Gastrocnemius medialis (tissue), 4 donors: Measurements from ENCODE around the gene OBSCN. TPM values are rescaled to one million over a fixed set of nuclear protein-coding genes. Genes with fewer than 3 reads are reported as not detected.

Experiments used
- ATAC-seq, 2 donors: fragments of 150-250 bp; one replicate each; pipeline ENCODE4 v1.9.1; 2016
- DNase-seq, 2 donors: peaks; one replicate each; pipeline ENCODE4 v3.0.0-alpha.2; 2019
- H3K27ac ChIP-seq, 4 donors: fragments of 200-600 bp; sonication (generic); 1 replicate in 1 of 4; 2 replicates in 3 of 4; pipeline ENCODE4 v1.5.1; 2016 to 2018; ENCODE audit warnings: mild to moderate bottlenecking in 2 of 4, moderate library complexity in 1 of 4
- H3K27me3 ChIP-seq, 3 donors: fragments of 200-600 bp; sonication (generic) in 2 of 3; 1 replicate in 1 of 3; 2 replicates in 2 of 3; pipeline versions ENCODE4 v1.5.1 to v1.6.0; 2016 to 2019; ENCODE audit warnings: mild to moderate bottlenecking in 1 of 3, moderate library complexity in 1 of 3
- H3K36me3 ChIP-seq, 2 donors: fragments of 200-600 bp; sonication (generic) in 1 of 2; one replicate each; pipeline ENCODE4 v1.5.1; 2017 to 2018
- H3K4me1 ChIP-seq, 2 donors: fragments of 200-600 bp; sonication (generic) in 1 of 2; one replicate each; pipeline ENCODE4 v1.5.1; 2016 to 2017; ENCODE audit warnings: mild to moderate bottlenecking in 2 of 2
- H3K4me3 ChIP-seq, 4 donors: fragments of 200-600 bp; sonication (generic) in 3 of 4; 1 replicate in 1 of 4; 2 replicates in 3 of 4; pipeline ENCODE4 v1.5.1; 2016 to 2019; ENCODE audit warnings: mild to moderate bottlenecking in 2 of 4
- H3K9me3 ChIP-seq, 3 donors: fragments of 200-600 bp; sonication (generic) in 2 of 3; 1 replicate in 1 of 3; 2 replicates in 2 of 3; pipeline ENCODE4 v1.5.1; 2016 to 2019
- POLR2A ChIP-seq, 2 donors: fragments of 450-650 bp; IDR thresholded peaks; one replicate each; pipeline ENCODE4 v1.6.1; 2017; ENCODE audit warnings: antibody characterized with exemption in 2 of 2, mild to moderate bottlenecking in 2 of 2, moderate library complexity in 2 of 2
- in situ Hi-C, 4 donors: fragments of 200-750 bp; cut with MboI; loops; one replicate each; pipeline versions ENCODE4 v1.15.0 to v1.8.0; 2017; ENCODE audit warnings: low sequenced_read_pairs in 4 of 4
- intact Hi-C: fragments of 100-400 bp; cut with DNase I; formaldehyde crosslinking; loops from one replicate; pipeline ENCODE4 v1.15.1; 2023; ENCODE audit warnings: low total_unique reads
- total RNA-seq, 4 donors: library from RNA; depleted of rRNA; stranded (reverse); fragments of >200 nt; gene quantifications; one replicate each; pipeline versions ENCODE4 v1.1.0 to v1.2.3, GENCODE V29; 2016
- TF ChIP-seq, protein P1 (sequence below), 5 experiments: fragments of 450-650 bp in 3 of 5; fragments of 200-600 bp in 2 of 5; sonication (generic) in 2 of 5; IDR thresholded peaks in 4 of 5; conservative IDR thresholded peaks in 1 of 5; 1 replicate in 4 of 5; 2 replicates in 1 of 5; pipeline ENCODE4 v1.5.1; 2016 to 2019; ENCODE audit warnings: antibody characterized with exemption in 5 of 5, mild to moderate bottlenecking in 3 of 5, moderate library complexity in 3 of 5

OBSCN gene
- total RNA-seq, 4 donors from 2014 or later = 798 to 1,571 (median 1,162) TPM

DNA sequence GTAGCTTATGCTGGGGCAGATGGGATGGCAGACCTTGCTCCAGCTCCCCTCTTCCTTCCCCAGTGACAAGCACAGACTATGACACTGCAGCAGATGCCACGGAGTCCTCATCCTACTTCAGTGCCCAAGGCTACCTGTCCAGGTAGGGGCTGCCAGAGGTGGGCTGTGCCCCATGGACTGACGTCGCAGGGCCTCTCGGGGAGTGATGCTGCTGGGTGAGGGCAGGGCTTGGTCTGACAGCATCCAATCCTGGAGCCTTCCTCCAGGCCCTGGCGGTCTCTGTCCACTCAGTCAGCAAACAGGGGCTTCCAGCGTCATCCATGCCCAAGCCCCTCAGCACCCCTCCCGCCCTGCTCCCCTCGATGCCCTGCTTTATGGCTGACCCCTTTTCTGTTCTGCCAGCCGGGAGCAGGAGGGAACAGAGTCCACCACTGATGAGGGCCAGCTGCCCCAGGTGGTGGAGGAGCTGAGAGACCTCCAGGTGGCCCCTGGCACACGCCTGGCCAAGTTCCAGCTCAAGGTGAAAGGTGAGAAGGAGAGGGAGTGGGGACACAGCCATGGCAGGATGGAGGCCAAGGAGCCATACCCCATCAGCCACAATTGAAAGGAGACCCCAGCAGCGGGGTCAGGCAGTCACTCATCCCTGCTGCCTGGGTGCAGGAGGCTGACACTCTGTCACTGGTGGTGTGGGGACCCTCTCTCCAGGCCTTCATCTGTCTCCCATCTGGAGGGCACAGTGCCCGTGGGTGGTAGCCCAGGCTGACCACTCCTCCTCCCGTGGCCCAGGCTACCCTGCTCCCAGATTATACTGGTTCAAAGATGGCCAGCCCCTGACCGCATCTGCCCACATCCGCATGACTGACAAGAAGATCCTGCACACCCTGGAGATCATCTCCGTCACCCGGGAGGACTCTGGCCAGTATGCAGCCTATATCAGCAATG, 125.2 kb downstream of the OBSCN start:
- H3K36me3 ChIP-seq = peaks cover 0 to 65% of the 10 kb centered on the region in 2 donors
- H3K27ac ChIP-seq = peak overlapping the region; percentile 6 to 76 (median 38)
- H3K9me3 ChIP-seq = no peaks in the 10 kb centered on the region
- H3K27me3 ChIP-seq = no peaks in the 10 kb centered on the region
- peaks cover 10 to 11% of the 10 kb centered on the region in 2 donors for H3K4me1 ChIP-seq
- no peak for TF ChIP-seq POLR2A (IDR thresholded peaks at IDR 0.05)
- TF ChIP-seq, protein P1, sequence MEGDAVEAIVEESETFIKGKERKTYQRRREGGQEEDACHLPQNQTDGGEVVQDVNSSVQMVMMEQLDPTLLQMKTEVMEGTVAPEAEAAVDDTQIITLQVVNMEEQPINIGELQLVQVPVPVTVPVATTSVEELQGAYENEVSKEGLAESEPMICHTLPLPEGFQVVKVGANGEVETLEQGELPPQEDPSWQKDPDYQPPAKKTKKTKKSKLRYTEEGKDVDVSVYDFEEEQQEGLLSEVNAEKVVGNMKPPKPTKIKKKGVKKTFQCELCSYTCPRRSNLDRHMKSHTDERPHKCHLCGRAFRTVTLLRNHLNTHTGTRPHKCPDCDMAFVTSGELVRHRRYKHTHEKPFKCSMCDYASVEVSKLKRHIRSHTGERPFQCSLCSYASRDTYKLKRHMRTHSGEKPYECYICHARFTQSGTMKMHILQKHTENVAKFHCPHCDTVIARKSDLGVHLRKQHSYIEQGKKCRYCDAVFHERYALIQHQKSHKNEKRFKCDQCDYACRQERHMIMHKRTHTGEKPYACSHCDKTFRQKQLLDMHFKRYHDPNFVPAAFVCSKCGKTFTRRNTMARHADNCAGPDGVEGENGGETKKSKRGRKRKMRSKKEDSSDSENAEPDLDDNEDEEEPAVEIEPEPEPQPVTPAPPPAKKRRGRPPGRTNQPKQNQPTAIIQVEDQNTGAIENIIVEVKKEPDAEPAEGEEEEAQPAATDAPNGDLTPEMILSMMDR (IDR thresholded peaks at IDR 0.05 in 4 of 5, conservative IDR thresholded peaks at IDR 0.05 in 1 of 5) = no peak
- in situ Hi-C loops (no loop called here), intact Hi-C loops (no loop called here)
- DNase-seq = peak; percentile 2 to 21
- no peak overlapping the region for H3K4me3 ChIP-seq
- no peak for ATAC-seq

DNA sequence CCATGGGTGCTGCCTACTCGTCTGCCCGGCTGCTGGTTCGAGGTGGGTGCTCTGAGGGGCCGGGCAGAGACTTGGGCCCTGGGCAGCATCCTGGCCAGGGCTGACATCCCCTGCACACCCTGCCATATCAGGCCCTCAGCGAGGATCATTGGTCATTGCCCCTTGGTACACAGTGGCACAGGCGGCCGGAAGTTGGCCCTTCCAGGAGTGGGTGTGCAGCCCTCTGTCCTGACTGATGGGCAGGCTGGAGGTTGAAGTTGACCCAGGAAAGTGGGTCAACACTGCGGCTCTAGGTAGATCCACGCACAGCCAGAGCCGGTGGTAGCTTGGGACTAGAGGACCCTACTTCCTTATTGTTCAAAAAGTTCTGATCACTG, 125.9 kb downstream of the OBSCN start:
- no peak for ATAC-seq
- TF ChIP-seq POLR2A (IDR thresholded peaks at IDR 0.05) = no peak
- TF ChIP-seq, protein P1 (IDR thresholded peaks at IDR 0.05 in 4 of 5, conservative IDR thresholded peaks at IDR 0.05 in 1 of 5) = no peak
- in situ Hi-C loops (no loop called here), intact Hi-C loops (no loop called here)
- DNase-seq = no peak
- Histone ChIP-seq H3K36me3 (peaks cover 0 to 72% of the 10 kb centered on the region in 2 donors), H3K27ac (peak overlapping the region; percentile 6 to 76 (median 35)), H3K4me1 (peaks cover 3 to 6% of the 10 kb centered on the region in 2 donors), H3K9me3 (no peaks in the 10 kb centered on the region), H3K4me3 (no peak overlapping the region), H3K27me3 (no peaks in the 10 kb centered on the region)

DNA sequence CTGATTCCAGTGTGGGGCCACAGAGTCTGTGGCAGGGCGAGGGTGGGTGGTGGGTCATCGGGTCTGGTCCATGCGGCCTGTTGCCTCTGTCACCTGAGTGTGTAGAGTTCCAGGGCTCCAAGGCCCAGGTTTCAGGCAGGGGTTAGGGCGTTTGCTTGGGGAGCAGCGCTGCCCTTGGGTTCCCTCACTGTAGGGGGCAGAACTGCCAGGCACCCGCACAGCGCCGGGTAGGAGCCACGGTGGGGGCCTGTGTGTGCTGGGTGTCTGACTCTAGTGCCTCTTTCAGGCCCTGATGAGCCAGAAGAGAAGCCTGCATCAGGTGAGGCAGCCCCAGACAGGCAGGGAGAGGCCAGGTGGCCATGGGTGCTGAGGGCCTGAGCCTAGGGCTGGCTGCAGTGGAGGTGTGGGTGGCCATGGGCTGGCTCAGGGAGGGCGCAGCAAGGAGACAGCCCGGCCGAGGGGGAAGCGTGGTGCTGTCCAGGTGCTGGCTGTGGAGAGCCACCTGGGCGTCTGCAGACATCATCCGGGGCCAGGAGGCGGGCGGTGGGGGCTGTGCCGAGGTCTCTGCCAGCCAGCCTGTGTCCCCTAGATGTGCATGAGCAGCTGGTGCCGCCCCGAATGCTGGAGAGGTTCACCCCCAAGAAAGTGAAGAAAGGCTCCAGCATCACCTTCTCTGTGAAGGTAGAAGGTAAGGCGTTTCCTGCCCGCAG, 126.5 kb downstream of the OBSCN start:
- H3K36me3 ChIP-seq = peaks cover 0 to 78% of the 10 kb centered on the region in 2 donors
- no peaks in the 10 kb centered on the region for H3K9me3 ChIP-seq
- intact Hi-C loops (no loop called here), in situ Hi-C loops (no loop called here)
- H3K27ac ChIP-seq = peak overlapping the region; percentile 6 to 76 (median 35)
- TF ChIP-seq, protein P1 (IDR thresholded peaks at IDR 0.05 in 4 of 5, conservative IDR thresholded peaks at IDR 0.05 in 1 of 5) = no peak
- TF ChIP-seq POLR2A (IDR thresholded peaks at IDR 0.05) = no peak
- no peaks in the 10 kb centered on the region for H3K27me3 ChIP-seq
- H3K4me3 ChIP-seq = no peak overlapping the region
- peaks cover 0 to 4% of the 10 kb centered on the region in 2 donors for H3K4me1 ChIP-seq
- no peak for ATAC-seq
- DNase-seq = no peak

- H3K4me3 ChIP-seq = no peak overlapping the region
- peaks cover 0 to 84% of the 10 kb centered on the region in 2 donors for H3K36me3 ChIP-seq
- no peaks in the 10 kb centered on the region for H3K9me3 ChIP-seq
- H3K27me3 ChIP-seq = no peaks in the 10 kb centered on the region
- in situ Hi-C loops = no loop called here
- H3K27ac ChIP-seq = peak overlapping the region in 2 of 4 donors; percentile 20 to 76
- H3K4me1 ChIP-seq = peaks cover 0 to 4% of the 10 kb centered on the region in 2 donors
- intact Hi-C loops = no loop called here
- DNase-seq (no peak), ATAC-seq (no peak)
- TF ChIP-seq POLR2A (IDR thresholded peaks at IDR 0.05) = no peak
- TF ChIP-seq, protein P1 (IDR thresholded peaks at IDR 0.05 in 4 of 5, conservative IDR thresholded peaks at IDR 0.05 in 1 of 5) = no peak
Observed at GRCh38 chr1:228334954-228335353, 127.1 kb downstream of the OBSCN start.
